Activated CD4-positive, CD25-positive, alpha-beta regulatory T cell treated with anti-CD3 and anti-CD28 coated beads, Interleukin-2, amount 50 U/mL, for 16 hours (primary cell): ENCODE measurements around the gene VWA3B.
"Not testable (repeated sequence)": the region's sequence is repeated elsewhere in the genome, so short reads cannot be mapped to it uniquely, and the experiment has no call there.

Experiments
- DNase-seq: peaks from one replicate; pipeline ENCODE4 v3.0.0-alpha.2; 2020; ENCODE audit warnings: low read depth, low spot score

The VWA3B gene

DNA sequence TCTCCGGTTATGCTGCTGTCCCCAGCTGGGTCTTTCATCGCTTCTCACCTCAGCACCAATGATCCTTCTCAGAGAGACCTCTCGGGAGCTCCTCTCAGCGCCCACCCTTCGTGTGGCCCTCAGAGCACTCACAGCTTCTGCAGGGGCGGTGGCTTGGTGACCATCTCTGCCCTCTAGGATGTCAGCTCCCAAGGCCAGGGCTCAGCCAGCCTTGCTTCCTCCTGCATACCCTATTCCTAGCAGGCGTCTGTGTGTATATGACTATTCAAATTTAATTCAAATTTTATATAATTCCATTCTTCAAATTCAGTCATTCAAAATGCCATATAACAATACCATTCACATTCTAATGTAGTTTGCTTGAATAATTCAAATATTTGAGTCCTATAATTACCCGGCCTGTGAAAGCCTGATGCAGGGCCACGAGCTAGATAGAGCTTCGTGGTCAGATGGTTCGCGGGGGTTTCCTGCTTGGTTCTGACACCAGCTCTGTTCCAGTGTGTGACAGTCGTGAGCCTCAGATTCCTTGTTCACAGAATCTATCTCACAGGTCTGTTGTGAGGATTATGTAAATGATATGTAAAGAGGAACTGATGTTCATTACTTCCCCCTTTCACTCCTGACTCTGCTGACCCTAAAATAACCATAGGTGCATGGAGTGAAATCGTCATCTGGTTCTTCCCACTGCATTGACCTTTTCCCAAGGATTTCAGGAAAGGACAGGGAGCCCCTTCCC, 165.2 kb downstream of the VWA3B start:
- DNase-seq = no peak

DNA sequence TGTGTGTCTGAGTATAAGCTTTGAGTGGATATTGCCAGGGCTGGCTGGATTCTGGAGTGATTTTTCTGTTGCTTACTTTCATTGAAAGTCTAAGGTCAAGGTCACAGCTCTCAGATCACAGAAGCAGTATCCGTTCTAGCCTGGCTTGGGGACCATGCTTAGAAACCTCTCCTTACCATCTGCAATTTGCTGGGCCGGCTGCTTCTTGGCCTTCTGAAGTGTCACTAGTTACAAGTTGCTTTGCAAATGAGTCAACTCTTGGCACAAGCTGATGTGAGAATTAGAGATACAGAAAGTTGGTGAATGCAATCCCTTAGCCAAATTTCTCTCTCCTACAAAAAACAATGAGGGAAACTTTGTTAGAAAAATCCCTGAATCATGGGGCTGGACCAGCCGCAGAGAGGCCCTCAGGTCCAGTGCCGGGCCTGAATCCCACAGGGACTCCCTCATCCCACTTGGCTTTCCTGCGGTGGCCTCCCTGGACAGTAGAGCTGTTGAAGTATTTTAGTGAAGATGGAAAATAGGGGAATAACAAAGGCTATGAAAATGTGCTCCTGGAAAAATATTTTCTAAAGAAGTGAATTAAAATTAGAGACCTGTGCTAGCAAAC, 166.6 kb downstream of the VWA3B start:
- no peak for DNase-seq

DNA sequence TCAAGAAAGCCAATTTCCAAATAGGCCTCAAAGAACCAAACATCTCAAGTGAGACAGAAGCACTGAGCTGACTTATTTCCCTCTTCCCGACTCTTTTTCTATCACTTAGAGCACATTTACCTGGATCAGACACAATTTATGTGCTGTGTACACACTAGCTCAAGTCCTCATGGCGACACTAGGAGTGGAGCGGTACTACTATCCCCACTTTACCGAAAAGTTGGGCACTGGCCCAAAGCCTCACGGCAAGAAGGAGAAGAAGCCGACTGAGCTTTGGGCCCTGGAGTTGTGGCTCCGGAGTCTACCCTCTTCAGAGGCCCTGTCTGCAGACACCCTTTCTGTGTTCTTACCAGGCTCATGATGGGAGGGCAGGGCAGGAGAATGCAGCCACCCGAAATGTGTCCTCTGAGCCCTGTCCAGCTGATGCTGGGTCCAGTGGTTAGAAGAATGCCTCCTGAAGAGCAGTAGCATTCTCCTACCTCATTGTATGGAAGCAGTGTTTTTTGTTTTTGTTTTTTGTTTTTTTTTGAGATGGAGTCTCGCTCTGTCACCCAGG, 167.6 kb downstream of the VWA3B start:
- DNase-seq = no peak

DNA sequence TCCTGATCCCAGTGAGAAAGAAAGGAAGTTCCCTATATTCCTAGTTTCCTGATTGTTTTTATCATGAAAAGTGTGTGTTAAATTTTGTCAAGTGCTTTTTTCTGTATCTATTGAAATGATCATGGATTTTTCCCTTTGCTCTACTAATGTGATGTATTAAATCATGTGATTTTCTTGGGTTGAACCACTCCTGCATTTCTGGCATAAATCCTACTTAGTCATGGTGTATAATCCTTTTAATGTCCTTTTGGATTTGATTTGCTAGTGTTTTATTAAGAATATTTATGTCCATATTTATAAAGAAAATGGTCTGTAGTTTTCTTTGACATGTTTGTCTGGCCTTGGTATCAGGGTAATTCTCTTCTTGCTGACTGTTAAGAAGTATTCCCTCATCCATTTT, 171.9 kb downstream of the VWA3B start:
- DNase-seq = no peak

DNA sequence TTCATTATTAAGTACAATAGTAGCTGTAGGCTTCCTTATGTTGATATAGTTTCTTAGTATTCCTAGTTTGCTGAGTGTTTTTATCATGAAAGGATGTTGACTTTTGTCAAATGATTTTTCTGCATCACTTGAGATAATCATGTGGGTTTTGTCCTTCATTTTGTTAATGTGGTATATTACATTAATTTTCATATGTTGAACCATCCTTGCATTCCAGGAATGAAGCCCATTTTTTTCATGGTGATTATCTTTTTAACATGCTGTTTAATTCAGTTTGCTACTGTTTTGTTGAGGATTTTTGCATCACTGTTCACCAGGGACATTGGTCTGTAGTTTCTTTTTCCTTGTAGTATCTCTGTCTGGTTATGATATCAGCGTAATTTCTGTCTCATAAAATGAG, 176.4 kb downstream of the VWA3B start:
- DNase-seq = no peak

DNA sequence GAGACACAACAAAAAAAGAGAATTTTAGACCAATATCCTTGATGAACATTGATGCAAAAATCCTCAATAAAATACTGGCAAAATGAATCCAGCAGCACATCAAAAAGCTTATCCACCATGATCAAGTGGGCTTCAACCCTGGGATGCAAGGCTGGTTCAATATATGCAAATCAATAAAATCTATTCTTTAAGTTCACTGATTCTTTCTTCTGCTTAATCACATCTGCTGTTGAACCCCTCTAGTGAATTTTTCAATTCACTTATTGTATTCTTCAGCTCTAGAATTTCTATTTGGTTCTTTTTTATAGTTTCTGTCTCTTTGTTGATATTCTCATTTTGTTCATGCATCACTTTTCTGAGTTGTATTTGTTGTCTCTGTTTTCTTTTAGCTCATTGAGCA, 181.3 kb downstream of the VWA3B start:
- DNase-seq = not testable (repeated sequence)

DNA sequence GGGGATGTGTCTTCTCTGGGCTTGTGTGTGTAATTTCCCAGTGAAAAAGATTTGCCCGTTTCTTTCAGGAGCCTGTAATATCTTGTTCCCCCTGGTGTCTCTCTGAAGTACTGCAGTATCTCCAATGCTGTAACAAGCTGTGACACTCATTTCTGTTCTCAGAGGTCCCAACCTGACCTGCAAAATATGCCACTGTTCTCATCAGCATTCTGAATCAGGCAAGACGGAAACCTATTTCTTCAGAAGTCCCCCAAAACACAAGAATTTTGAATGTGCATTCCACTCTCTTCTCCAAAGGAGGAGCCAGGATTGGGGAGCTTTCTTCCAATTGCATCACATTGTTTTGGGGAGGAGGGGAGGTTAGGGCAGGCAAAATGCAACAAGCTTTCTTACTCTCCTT, 182.3 kb downstream of the VWA3B start:
- no peak for DNase-seq

DNA sequence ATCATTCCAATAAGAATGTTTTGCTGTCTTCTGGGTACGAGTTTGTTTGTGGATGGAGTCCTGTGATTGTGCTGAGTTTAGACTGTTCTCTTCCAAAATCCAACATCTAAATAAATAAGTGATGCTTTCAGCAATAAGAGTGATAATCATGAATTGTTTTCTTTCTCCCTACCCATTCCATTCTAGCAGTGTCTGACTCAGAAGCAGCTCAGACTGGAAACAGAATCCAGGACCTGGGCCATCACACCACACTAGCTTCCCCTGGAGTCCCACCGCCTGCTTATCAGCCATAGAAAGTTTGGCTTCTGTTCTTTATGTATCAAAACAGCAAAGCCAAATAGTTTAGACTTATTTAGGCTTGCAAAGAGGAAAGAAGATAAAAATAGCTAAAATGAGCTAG, 182.9 kb downstream of the VWA3B start:
- no peak for DNase-seq

DNA sequence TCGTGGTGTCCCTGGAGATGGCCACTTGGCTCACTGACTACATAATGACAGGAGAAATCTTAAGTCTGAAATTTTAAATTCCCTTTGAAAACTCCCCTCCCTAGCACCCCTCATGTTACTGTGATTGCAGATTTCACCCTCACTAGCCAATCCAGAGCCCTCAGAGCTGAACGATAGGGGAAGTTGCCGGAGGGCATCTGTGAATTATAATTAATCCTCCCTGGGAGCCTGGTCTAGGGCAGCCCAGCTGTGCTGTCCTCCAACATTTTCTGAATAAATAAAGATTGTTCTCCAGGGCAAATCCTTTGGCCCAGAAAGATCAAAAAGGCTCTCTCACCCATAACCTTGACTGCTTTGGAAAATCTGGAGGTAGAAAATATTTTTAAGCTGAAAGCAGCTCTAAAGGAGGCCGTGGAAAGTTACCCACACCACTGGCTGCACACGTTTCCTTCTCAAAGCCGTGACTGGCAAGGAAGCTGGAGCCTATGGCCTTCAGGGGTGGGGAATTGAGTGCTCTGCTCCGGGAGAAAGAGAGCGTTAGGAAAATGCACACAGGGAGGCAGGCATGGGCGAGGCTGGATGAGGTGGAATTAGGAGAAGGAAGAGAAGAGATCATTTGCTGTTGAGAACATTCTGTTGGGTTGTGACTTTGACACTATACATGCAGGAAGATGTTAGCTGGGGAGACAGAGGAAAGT, 190.3 kb downstream of the VWA3B start:
- no peak for DNase-seq

DNA sequence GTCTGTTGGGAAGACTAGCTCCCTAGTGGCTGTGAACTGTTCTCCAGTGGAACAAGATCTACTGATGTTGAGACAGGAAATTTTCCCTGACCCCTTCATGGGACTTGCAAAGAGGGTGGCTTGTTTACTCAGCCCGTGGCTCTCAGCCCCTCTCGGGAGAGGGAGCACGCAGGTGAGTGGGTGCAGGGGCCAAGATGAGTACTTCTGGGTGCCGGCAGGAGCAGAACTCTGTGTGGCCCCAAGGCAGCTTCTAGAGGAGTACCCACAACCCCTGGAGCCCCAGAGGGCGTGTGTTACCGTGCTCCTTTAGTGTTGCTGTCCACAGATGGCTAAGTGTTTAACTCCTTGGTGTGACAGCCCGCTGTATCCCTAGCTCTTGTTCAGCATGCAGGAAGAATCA, 191.1 kb downstream of the VWA3B start:
- no peak for DNase-seq

DNA sequence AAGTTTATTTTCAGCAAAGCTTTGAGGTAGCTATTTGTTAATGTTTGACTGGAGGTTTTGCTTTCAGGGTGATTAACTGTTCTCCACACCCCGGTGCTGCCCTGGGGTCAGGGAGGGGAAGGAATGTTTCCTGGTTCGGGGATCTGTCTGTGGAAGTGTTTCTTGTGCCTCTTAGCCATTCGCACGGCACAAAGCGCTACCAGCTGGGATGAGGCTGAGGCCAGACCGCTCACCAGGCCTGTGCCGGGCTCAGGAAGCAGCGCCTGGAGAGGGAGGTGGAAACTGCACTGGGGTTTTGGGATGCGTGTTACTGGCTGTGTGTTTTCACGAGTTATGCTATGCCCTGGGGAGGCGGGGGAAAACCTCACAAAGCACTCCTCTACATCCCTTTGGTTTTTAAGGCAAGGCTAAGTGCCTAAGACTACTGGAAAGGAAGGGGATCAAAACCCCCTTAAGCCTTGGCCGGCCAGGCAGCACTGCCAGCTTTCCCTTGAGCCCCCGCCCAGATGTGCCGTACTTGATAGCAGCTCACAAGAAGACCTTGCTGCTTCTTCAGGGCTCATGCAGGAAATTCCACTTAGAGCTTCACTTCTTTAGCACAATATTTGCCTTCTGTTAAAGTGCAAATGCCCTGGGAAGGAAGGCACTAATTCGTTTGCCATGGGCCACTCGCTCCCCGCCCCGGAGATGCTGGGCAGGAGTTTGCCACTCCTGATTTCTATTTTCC, 193.6 kb downstream of the VWA3B start:
- DNase-seq = no peak

DNA sequence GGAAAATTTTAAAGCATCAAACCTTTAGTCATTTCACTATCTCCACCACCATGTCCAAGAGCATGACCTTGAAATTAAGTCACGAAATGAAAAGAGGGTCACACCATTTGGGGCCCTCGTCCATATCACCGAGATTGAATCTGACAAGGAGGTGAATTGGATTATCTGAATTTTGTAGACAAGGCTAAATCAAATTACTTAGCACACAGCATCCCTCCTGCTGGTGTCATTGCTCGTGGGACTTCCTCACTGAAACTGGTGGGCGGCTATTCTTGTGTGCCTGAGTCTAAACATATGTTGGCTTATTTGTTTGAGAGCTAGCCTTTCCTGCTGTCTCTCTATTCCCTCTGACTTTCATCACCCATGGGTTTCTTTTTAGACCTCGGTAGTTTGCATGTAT, 194.6 kb downstream of the VWA3B start:
- no peak for DNase-seq

DNA sequence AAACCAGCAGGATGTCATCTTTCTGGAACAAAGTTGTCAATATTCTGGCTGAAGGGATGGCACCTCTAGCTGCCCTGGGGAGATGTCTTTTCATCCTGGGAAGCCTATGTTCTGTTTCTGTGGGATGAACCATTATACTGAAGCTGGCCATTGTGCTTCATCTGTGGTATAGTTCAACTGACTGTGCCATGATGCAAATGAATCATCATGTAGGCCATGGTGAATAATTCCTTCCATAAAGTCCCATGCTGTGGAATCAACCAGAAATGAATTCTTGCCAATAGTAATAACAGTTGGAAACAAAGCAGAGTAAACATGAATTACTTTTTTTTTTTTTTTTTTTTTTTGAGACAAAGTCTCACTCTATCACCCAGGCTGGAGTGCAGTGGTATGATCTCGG, 195.1 kb downstream of the VWA3B start:
- DNase-seq = no peak

DNA sequence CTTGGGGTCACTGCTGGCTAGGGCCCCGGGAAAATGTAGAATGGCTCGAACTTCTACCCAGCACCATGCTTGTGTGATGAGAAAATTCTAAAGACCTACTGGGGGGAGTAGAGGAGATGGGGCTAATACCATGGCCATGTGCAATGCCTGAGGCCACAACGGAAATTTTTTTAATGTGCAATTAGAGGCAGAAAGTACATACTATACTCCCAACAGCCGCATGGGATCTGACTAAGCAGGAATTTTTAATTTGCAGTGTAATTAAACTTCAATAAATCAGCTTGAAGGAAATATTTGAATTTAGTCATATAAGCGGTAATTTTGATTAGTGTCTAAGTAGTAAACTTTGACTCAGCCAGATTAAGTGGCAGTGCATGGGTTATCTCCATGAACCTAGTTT, 206.1 kb downstream of the VWA3B start:
- no peak for DNase-seq

DNA sequence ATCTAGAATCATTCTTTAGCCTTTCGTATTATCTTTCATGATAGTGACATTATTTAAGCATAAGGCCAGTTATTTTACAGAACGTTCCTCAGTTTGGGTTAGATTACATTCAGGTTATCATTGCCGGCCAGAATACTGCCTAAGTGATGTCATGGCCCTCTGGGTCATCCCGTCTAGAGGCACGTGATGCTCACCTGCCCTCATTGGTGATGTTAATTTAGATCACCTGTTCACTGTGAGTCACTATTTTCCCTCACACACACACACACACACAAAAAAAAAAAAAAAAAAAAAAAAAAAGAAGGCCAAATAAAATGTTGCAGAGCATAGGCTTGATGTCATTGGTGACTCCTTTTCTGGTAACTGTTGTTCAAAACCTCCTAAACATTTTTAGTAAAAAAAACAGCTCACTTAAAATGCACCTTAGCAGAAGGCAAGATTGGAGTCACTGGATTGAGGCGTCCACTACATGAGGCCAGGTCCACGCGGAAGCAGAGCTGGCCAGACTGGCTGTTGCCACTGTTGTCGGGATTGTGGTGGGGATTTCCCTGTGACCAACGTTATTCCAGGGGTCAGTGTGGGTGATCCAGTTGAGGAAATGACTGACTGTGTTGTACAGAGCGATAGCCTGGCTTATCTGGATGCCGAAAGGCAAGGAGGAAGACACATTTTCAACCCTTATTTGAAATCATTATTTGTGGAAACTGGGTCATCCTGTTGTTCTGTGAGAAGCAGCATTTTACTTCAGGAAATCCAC, 207.1 kb downstream of the VWA3B start:
- no peak for DNase-seq

DNA sequence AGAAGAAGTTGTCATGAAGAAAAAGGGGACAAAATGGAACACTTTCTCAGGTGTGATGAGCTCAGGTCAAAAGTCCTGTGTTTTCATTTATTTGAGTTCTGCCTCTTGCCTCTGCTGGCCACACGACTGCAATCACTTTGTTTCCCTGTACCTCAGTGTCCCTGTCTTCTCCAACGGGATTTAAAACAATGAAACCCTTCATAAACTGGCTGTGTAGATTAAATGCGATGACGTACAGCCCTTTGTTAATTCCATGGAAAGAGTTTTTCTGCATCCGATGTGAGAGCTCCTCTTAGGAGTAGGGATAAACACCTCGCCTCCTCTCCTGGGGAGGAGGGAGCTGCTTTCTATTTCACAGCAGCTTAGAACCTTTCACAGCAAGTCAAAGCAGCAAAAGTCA, 207.7 kb downstream of the VWA3B start:
- DNase-seq = no peak

DNA sequence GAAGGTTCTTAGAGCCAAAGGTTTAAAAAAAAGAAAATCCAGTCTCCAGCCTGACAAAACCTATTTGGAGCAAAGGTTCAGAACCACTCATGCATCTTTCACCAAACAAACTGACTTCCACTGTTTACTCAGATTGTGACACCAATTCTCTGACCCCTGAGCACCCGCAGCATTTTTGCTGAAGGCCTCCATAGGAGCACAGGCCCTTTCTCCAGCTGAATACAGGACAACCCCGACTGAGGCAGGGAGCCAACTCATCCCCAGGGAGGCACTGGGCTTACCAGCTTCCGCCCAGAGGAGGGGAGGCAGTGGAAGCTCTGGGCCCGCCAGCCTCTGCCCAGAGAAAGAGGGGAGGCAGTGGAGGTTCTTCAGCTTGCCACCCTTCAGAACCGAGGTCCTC, 208.3 kb downstream of the VWA3B start:
- DNase-seq = no peak

DNA sequence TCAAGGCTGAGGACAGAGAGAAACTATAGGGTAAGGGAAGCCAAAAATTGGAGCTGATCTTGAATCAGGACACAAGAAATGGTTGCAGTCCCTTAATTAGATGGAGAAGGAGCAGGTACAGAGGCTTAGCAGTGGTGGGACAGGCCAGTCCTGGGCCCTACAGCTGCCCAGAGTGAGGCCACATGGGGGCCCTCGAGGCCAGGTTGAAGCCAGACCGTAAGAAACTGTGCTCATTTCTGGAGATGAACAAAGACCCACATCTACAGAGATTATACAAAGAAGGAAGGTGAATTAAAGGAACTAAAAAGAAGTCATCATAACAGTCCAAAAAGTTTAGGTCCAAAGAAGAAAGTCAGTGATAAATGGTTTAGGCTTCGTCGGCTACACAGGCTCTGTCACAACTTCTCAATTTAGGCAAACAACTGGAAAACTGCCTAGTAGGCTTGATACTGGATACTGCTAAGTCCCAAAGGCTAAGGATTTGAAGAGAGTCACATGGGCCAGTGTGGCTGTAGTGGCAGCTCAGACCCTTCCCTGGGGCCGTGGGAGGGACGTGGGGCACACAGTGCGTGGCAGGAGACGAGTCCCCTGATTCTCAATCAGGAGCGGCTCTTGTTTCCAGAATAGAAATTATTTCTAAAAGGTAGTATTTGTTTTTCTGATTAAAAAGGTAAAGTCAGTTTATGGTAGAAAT, 208.9 kb downstream of the VWA3B start:
- no peak for DNase-seq

DNA sequence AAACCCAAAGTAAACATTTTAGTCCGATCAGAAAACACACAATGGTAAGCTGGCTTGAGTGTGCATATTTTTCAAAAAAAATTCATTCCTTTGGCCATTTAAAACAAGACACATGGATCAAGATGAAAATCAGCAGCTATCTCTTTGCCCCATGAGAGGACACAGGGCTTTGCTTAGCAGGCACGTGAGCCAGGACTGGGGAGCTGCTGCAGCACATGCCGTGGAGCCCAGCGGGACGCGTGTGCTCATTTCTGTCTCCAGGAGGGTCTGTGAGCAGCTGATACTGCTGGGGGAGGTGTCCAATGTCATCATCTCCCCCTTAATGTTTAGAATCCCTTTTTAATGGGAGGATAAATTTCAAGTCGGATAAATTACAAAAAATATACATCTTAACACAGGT, 209.5 kb downstream of the VWA3B start:
- DNase-seq = no peak

DNA sequence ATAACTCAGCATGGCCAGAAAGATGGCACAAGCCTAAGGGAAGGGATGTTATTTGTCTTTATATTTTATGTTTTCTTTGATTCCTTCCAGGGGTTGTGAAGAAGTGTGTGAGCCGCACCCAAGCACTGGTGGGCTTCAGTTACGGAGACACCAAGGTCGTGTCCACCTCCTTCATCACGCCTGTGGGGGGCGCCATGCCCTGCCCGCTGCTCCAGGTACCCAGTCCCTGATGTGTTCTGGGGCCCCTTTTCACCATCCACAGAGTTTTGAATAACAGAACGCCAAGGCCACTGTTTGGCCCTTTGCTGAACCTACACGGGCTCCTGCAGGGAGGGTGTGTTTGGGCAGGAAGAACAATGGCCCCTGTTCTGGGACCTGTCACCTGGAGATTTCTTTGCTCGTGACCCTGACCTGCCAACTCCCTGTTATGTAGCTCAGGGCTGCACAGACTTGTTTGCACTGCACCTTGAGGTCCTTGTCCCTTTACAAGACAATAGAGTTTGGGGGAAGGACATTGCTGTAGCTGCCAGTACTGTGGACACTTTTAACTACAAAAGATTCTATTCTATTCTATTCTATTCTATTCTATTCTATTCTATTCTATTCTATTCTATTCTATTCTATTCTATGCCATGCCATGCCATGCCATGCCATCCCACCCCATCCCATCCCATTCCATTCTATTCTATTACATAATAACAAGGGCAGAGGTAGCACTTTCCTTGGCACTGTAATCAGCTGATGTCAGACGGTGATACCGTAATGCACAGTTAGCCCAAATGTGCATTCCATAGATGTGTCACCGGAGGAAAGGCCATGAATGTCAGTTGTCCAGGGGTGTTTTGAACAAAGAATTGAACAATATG, 211.1 kb downstream of the VWA3B start:
- no peak for DNase-seq
